ENCODE measurements around the gene IGSF21.

IGSF21 gene

DNA sequence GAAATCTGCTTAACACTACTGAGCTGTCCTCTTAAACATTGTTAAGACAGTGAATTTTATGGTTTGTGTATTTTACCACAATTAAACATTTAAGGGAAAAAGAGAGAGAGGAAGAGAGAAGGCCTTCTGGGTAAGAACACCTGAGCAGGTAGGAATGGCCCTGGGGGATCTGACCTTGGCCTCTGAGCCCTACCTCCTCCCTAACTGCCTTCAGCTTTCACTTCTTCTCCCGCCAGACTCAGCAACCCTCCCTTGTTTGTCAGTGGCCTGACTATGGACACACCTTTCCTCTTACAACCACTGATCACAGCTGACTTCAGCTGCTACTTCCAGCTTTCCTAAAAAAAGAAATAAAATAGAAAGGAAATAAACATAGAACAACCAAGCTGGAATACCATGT is 13.5 kb upstream of the IGSF21 start:
- DNase-seq: no peak

DNA sequence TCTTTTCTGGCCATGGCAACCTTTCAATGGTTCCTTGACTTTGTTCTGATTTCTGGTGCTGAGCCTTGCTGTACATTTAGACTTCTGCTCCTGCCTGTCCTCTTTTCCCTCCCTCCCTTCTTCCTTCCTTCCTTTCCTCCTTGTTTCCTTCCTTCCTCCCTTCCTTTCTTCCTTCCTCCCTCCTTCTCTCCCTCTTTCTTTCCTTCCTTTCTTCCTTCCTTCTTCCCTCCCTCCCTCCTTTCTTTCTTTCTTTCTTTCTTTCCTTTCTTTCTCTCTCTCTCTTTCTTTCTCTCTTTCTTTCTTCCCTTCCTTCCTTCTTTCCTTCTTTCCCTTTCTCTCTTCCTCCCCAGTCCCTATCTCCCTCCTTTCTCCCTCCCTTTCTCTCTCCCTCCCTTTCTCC is 10.4 kb upstream of the IGSF21 start:
- DNase-seq: no peak

DNA sequence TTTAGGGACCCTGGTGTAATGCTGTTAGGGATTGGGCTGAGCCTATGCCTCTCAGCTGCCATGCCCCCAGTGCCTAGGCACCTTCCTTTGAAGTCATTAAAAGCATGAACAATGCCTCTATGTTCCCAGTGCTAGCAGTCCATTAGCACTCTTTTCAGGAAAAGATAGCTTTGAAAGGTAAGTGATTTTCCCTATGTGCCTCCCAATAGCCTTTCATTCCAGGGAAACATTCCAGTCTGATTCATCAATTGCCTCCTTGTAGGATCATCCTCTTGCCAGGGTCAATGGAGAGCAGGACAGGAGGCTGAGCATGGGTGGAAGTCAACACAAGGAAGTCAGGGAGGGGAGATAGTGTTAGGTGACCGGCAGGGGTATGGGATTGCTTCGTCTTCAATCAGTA is 8.6 kb upstream of the IGSF21 start:
- DNase-seq: no peak

DNA sequence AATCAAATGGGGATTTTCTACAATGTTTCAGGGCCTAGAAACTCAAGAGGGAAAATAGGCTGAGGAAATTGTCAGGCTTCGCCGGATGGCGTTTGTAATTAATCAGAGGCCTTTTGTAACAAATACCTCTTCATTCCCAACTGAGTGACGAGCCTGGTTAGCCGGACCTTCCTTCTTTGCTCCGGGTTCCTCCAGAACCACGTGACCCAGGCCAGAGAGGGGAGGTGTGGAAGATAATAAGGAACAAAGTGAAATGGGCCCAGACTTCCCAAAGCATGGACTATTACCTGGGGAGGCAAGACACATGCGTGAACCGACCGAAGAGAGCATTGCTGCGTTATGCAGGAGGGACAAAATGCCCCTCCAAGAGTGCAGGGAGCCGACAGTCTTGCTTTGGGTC is 7.5 kb upstream of the IGSF21 start:
- DNase-seq: no peak

DNA sequence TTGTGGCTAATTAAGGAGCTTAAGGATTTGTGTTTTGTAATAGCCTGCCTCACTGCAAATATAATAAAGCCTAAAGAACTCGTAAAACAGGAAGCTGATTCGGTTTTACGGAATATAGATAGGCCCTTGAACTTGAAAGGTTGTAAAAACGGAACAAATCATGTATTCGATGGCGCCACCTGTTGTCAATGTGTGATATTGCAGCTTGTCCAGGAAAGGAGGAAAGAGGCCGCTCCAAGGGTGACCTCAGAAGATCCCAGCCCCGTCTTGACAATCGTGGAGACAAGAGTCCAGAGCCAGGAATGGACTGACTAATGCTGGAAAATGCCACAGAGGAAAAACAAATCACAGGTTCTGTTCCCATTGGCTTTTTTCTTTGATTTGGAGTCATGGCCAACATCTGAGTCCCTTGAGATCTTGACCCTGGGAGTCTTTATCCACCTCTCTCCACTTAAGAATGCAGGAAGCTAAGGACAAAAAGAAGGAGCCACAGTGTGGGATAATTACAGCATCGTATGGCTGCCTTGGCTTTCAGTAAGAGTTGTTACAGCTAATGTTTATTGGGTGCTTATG is 7.0 kb upstream of the IGSF21 start:
- DNase-seq: peak in 39 of 56 donors; percentile 2 to 81 (median 30)

DNA sequence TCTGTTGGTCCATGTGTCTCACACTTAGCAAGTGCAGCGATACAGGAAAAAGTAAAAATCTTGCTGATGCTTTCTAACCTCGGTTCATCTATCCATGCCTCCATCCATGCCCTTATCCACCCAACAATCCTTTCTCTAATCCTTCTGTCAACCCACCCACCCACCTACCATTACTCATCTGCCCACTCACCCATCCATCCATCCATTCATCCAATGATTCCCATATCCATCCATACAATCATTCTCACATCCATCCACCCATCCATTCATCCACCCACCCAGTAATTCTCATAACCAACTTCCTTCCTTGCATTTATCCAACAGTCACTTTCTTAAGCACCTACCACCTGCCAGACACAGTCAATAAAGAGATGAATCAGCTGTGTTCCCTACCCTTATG is 6.1 kb upstream of the IGSF21 start:
- no peak for DNase-seq

DNA sequence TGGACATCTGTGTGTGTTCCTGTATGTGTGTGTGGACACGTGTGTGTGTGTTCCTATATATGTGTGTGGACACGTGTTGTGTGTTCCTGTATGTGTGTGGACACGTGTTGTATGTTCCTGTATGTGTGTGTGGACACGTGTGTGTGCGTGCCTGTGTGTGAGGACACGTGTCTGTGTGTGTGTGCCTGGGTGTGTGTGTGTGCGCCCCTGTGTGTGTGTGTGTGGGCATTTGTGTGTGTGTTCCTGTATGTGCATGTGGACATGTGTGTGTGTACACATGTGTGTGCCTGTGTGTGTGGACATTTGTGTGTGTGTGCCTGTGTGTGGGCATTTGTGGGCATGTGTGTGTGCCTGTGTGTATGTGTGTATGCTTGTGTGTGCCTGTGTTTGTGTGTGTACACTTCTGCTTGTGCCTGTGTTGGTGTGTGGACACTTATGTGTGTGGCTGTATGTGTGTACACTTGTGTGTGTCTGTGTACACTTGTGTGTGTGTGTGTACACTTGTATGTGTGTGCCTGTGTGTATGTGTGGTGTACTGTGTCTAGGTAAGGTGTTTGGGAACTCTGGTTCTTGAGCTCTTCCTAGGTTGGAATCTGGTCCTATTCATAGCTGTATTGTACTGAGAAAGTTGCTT is 3.7 kb upstream of the IGSF21 start:
- DNase-seq: no peak

DNA sequence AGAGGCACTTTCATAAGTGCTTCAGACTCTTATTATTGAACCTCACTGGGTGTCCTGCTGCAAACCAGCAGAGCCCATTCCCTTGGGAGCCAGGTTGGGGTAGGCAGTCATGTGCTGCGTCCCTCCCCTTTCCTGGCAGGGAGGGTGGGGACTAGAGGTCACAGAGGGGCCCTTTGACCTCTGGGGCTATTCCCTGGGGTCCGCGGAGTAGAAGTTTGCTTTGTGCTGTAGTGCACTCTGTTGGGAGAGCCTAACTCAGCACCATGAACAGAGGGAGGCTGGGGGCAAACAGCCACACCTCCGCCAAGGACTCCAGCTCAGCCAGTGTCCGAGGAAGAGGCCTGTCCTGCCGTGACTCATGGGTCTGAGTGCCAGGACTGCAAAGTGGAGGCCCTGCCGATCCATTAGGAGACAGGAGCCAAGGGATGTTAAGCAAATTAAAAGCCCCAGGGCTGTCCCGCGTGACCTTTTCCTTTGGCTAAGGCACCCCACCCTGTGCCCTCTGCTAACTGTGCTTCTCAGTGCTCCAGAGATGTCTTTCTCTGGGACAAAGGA is 3.0 kb upstream of the IGSF21 start:
- no peak for DNase-seq

DNA sequence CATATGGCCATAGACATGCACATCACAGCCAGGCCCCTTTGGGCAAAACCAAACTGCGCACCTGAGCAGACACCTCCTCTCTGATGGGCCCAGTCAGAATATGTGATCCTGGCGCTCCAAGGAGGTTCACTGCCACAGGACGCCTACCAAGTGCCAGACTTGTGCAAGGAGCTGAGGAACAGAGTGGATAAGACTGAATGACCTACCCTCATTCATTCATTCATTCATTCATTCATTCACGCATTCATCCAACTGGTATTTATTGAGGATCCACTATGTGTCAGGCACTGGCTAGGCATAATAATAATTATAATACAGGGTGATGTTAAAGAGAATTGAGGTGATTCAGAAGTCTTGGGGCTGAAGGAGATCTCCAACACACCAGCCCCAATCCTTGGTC is 2.4 kb upstream of the IGSF21 start:
- no peak for DNase-seq

DNA sequence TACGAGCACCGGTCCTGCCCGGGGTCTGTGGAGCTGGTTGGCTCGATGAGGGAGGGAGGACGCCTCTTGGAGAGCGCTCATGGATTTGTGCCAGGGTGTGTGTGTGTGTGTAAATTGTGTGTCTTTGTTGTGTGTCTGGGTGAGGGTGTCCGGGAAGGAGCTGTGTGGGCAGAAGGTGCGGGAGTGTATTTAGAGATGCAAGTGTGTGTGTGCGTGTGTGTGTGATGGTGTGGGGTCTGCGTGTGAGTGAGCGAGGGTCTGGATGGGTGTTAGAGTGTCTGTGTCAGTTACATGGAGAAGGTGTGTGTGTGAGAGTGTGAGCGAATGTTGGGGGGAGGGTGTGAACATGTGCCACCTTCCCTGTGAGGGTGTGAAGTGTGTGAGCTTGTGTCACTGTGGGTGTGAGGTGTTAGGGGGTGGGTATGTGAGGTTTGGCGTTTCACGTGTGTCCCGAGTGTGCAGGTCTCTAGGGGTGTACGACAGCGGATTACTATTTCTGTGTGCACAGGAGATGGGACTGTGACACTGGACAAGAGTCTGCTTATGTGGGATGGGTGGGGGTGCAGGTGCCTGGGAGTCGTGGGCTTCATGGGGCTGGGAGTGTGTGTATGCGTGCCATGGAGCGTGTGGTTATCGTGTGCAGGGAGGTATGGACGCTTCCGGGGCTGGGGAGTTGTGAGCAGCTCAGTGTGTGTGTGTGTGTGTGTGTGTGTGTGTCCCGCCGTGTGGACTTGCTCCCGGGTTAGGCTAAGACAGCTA is 880 bp downstream of the IGSF21 start:
- DNase-seq: no peak

DNA sequence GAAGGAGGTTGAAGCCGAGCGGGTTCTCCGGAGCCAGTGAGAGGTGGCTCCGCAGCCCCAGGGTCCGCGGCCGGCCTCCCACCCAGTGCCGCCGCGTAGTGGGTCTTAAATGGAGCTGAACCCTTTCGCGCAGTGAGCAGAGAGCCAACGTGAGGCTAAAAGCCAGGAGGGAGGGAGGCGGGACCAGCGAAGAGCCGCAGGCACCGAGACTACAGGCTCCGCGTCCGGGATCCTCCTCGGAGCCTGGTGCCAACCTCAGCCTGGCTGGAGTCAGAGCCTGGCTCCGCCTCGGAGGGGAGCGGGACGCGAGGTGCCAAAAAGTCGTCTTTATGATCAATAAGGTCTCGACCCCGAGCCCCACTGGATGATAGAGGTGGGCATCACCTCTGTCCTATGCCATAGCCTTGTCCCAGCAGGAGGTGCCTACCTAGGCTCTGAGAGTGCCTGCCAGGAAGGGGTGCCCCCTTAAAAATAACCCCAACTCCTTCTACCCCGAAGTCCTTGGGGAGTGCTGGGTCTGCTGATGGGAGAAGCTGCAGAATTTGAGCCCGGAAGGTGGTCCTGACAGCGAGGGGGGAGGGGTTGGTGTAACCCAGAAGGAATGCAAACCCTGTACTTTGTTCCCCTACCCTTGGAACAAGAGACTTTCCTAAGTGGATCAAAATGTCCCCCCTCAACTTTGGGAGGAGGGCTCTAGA is 1.6 kb downstream of the IGSF21 start:
- peak in 7 of 56 donors; percentile 9 to 29 (median 13) for DNase-seq

DNA sequence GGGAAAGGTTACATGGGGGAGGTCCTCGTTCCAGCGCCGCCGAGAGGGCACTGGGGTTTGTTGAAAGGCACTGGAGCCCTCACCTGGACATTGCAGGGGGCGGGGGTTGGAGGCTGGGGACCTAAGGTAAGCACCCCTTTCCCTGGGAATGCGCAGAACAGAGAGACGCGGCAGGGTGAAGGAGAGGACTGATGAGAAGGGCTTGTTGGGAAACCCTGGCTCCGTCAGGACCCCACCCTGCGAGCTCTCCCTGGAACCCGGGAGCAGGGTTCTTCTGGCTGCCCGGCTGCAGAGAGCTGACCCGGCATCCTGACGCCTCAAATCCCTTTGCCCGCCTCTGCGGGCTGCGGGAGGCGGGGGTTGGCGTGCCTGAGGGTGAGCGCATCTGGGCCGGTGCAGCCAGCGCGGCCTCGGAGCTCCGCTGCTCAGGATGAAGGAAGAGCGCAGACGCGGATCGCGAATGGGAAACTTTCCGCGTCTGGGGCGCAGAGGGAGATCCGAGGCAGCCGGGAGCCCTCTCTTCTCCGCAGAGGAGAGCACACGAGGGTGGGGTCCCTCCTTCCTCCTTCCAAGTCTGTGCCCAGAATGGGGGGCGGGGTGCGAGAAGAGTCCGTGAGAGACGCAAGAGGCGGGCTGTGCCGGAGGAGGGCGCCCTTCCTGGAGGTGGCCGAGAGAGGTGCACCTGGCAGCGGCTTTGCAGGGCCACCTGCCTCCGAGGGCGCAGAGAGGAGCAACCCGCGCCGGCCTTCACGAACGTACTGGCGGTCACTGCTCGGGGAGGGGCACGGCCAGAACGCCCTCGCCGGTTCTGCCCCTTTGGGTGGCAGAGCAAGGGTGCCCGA is 2.4 kb downstream of the IGSF21 start:
- peak in 39 of 56 donors; percentile 4 to 69 (median 24) for DNase-seq

DNA sequence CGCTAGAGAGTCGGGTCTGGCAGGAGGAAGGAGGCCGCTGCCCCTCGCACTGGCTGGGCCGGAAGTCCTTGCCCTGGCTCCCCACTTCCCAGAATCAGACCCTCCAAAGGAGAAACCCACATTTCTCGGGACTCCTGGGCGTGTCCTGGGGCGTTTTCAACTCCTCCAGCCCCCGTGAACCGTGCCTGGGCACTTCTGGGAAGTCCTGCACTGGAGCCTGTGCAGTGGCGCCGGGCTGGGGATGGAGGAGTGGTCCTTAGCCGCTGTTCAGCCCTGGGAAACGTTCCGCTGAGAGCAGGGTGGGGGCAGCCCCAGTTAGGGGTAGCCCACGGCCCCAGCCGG is 3.0 kb downstream of the IGSF21 start:
- peak in 1 of 56 donors; percentile 42 for DNase-seq

DNA sequence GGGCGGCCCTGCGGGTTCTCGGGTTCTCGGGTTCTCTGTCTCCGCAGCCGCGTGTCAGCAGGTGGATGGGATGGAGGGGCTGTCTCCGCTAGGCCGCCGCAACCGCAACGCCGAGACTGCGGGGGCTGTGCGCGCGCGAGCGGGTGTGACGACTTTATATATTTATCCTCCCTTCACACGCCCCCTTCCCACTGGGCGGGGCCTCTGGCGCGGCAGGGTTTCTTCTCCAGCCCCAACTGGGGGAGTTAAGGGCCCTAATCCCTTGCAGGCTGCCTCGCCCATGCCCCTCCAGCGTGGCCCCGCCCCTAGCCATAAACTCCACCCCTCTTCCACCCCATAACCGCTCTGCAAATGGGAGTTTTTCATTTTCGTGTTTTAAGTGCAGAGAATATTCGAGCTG is 3.4 kb downstream of the IGSF21 start:
- peak in 22 of 56 donors; percentile 6 to 68 (median 26) for DNase-seq

DNA sequence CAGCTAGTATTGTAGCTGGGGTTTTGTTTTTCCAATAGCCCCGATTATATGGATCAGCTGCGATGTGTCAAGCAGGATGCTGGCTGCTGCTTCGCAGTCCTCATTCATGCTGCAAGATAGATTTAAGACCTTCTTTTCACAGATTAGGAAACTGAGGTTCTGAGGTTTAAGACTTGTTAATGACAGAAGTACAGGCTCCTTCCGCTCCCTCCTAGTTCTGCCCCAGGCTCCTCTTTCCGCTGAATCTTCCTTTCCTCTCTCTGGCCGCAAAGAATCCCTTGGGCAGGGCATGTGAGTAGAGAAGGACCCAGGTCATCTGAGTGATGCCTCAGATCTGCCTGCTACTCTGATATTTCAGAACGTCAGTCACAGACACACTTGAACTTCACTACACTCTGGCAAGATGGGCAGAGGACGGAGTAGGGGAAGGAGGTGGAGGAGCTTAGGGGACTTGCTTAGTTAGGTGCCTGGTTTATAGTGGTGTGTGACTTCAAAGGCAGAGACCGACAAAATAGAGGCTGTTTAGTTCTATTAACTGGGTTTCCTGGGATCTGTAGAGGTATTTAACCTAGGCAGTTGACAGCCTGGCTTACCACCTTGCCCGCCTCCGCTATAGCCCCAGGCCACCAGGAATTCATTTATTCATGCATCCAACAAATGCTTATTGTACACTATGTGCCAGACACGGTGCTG is 4.2 kb downstream of the IGSF21 start:
- no peak for DNase-seq

DNA sequence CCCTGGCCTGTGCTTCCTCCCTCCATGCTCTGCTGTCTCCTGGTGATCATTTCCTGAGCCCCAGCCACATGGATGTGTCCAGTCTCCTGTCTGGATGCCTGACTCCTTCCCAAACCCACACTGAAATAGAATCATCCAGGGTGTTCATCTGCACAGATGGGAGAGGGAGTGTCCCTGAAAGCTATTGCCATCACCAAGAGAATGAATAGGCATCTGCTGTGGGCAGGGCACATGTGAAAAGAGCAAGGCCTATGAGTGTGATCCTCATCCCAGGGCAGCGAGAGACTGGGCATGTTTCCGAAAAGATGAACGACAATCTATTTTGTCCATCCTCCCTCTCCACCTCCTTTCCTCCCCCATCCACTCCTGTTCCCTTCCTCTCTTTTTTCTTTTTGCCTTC is 5.0 kb downstream of the IGSF21 start:
- no peak for DNase-seq

DNA sequence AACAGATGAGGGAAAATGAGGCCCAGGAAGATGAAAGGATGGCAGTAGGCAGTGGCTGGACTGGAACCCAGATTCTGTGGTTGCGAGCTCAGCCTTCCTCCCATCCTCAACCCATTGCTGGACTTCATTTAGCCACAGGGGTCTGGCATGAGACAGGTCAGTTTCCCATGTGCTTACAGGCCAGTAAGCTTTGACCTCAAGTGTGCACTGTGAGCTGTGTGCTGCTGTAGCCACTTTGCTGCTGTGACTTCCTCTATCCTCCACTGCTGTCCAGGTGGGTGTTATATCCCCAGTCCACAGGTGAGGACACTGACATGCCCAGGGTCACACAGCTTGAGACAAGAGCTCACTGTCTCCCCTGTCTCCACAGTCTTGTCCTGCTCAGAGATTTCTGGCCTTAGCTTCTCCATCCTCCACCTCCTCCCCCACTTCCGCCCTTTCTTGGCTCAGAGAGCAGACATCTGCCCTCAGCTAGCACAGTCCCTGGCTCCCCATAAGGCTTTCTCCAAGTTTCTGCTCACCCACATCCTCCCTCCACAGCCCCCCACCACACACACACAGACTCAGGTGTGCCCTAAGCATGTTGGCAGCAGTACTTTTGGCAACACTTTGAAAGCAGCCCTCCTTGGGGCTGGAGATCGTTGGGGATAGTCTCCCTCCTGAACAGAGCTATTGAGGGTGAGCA is 7.3 kb downstream of the IGSF21 start:
- no peak for DNase-seq

DNA sequence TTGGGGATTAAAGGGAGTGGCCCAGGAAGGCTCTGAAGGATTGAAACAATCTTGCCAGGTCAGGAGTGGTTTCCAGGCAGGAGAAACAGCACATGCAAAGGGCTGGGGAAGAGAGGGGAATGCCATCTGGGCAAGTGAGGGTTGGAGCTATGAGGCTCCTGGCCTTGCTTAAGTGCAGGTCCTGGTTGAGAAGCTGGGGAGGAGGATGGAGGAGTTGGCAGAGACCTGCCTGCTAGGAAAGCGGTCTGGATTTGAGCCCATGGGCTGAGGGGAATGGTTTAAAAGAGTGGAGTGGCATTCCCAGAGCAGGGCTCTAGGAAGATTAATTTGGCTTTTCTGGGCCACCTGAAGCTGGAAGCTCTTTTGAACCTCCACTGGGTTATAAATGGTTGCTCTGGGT is 9.2 kb downstream of the IGSF21 start:
- DNase-seq: no peak

DNA sequence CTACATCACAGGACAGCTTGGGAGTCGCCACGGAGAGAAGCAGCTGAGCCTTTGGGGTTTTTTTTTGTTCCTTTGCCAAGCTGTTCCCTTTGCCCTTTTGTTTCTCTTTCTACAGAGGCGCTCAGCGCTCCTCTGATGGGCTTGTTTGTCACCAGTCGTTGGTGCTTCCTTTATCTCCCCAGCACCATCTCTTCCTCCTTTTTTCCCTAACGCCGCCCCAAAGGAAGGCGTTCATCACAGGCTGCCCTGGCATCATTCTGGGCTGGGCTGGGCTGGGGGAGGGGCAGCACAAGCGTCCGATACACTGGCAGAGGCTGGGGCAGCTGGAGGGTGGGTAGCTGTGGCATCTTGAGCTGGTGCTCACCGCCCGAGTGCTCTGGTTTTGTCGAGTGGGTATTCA is 10.5 kb downstream of the IGSF21 start:
- peak in 43 of 56 donors; percentile 9 to 75 (median 44) for DNase-seq

DNA sequence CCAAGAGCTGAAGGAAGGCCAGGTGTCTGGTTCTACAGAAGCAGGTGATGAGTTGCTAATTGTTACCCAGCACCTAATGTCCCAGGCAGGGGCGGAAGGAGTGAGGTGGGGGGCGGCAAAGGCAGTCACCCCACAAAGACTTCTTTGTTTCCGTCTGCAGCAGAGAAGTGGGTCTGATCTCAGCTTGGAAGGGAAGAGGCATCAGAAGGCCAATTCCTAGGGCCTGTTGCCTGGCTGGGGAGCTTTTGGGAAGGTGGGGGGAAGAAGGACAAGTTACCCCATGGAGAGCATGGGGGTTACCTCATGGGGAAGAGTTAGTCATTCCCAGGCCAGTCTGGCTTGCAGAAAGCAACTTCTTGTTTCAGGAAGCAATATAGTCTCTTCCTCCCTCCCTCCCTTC is 10.9 kb downstream of the IGSF21 start:
- DNase-seq: peak in 16 of 56 donors; percentile 18 to 74 (median 60)

All from nucleus accumbens (tissue), 56 donors.